Upper lobe of left lung (tissue), 6 donors: ENCODE data around the gene SYVN1. TPM values are rescaled to one million over a fixed set of nuclear protein-coding genes. Genes with fewer than 3 reads are reported as not detected.

Experiments used
- ATAC-seq, 2 donors: fragments of 200-7000 bp; cut with Tn5 transposase; one replicate each; pipeline ENCODE4 v1.9.1; 2022; ENCODE audit warnings: mild to moderate bottlenecking in 2 of 2, moderate library complexity in 2 of 2; ENCODE audit not compliant: low FRiP score in 2 of 2
- DNase-seq, 2 donors: peaks; one replicate each; pipeline ENCODE4 v3.0.0-alpha.2; 2019 to 2020
- H3K27ac ChIP-seq, 4 donors: fragments of 200-600 bp; sonication (generic); one replicate each; pipeline ENCODE4 v1.5.1; 2016 to 2019
- H3K27me3 ChIP-seq, 4 donors: fragments of 200-600 bp; sonication (generic); one replicate each; pipeline ENCODE4 v1.5.1; 2017 to 2019
- H3K36me3 ChIP-seq, 4 donors: fragments of 200-600 bp; sonication (generic); one replicate each; pipeline ENCODE4 v1.5.1; 2016 to 2019
- H3K4me1 ChIP-seq, 4 donors: fragments of 200-600 bp; sonication (generic); one replicate each; pipeline ENCODE4 v1.5.1; 2018 to 2019
- H3K4me3 ChIP-seq, 4 donors: fragments of 200-600 bp; sonication (generic); one replicate each; pipeline ENCODE4 v1.5.1; 2017 to 2019; ENCODE audit warnings: mild to moderate bottlenecking in 2 of 4, moderate library complexity in 1 of 4
- H3K9me3 ChIP-seq, 4 donors: fragments of 200-600 bp; sonication (generic); one replicate each; pipeline ENCODE4 v1.5.1; 2018 to 2019
- CTCF ChIP-seq, 6 experiments: fragments of 450-650 bp in 4 of 6; fragments of 200-600 bp in 2 of 6; sonication (generic) in 2 of 6; IDR thresholded peaks; one replicate each; pipeline ENCODE4 v1.5.1; 2016 to 2019; ENCODE audit warnings: antibody characterized with exemption in 6 of 6
- EP300 ChIP-seq, 4 donors: sonication (generic); formaldehyde crosslinking; IDR thresholded peaks; one replicate each; pipeline ENCODE4 v1.5.1; 2017; ENCODE audit warnings: antibody characterized with exemption in 4 of 4, control low read depth in 2 of 4
- POLR2A ChIP-seq, 4 donors: fragments of 450-650 bp; IDR thresholded peaks; one replicate each; pipeline ENCODE4 v1.5.1; 2016 to 2017; ENCODE audit warnings: antibody characterized with exemption in 4 of 4, mild to moderate bottlenecking in 2 of 4
- POLR2AphosphoS5 ChIP-seq, 2 donors: sonication (generic); formaldehyde crosslinking; IDR thresholded peaks; one replicate each; pipeline ENCODE4 v1.5.1; 2017; ENCODE audit warnings: antibody characterized with exemption in 2 of 2
- WGBS, 2 donors: methylation state at CpG; one replicate each; pipeline ENCODE4 v1.1.5; 2017 to 2018; 5-methylcytosine and 5-hydroxymethylcytosine counted together
- total RNA-seq, 6 donors: library from RNA; depleted of rRNA in 4 of 6; stranded (reverse); fragments of >200 nt in 4 of 6; gene quantifications; one replicate each; pipeline versions ENCODE4 v1.1.0 to v1.2.1, GENCODE V29; 2016 to 2021
- donor health status: DM: no; HTN: no; CAD: no; lungs with moderate emphysema.
- donor health status: DM: no; HTN: yes; CAD: no; lungs with severe emphysema.

SYVN1 gene
- total RNA-seq, 6 donors from 2014 or later: 31.1 to 70.6 (median 50.0) TPM

DNA sequence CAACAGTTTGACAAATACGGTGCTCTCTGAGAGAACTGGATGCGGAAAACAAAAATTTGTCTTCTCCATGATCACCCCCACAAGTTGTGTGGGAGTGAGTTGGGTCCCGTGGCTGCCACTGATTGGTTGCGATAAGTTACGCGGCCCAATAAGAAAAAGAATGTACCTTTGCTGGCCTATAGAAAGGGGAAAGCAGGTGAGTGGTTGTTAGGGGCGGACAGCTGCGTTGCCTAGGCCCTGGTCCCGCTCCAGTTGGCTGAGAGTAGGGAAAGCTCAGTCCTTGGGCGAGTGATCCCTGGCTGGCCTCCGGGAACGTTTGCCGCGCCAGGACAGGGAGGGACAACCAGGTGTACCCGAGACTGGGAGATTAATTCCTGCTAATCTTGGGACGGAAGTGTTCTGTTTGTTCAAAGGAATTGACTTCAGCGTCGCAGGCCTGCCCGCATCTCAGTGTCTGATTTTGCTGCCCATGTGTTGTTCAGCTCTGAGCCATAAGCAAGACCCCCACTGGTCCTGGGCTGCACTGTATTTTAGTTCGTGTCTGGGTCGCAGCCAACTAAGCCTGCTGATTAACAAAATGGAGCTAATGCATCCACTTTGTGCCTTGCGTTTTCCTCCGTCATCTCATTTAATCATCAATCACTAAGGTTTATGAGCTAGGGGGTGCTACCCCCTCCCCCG is 773 bp upstream of the SYVN1 start:
- H3K36me3 ChIP-seq: peaks cover 13 to 28% (median 26%) of the 10 kb centered on the region in 4 donors
- TF ChIP-seq EP300 (IDR thresholded peaks at IDR 0.05) (no peak), POLR2A (IDR thresholded peaks at IDR 0.05) (peak in 1 of 4 donors; percentile 40), POLR2AphosphoS5 (IDR thresholded peaks at IDR 0.05) (peak; percentile 61 to 66), CTCF (IDR thresholded peaks at IDR 0.05) (peak in 1 of 6 experiments; percentile 12)
- DNase-seq: peak; percentile 90 to 96
- no peaks in the 10 kb centered on the region for H3K27me3 ChIP-seq
- peaks cover 24 to 33% (median 27%) of the 10 kb centered on the region in 4 donors for H3K4me1 ChIP-seq
- H3K27ac ChIP-seq: peak overlapping the region; percentile 97 to 99 (median 98)
- ATAC-seq: peak; percentile 93
- peak overlapping the region; percentile 67 to 98 (median 88) for H3K4me3 ChIP-seq
- WGBS, 2 donors: 2 to 3% methylated on average over 20 to 24 of the region's 24 CpGs
- no peaks in the 10 kb centered on the region for H3K9me3 ChIP-seq

- Histone ChIP-seq H3K36me3 (peaks cover 23 to 42% (median 40%) of the 10 kb centered on the region in 4 donors), H3K27ac (peak overlapping the region; percentile 97 to 99 (median 98)), H3K9me3 (no peaks in the 10 kb centered on the region), H3K27me3 (no peaks in the 10 kb centered on the region), H3K4me1 (peaks cover 24 to 33% (median 27%) of the 10 kb centered on the region in 4 donors), H3K4me3 (peak overlapping the region; percentile 67 to 98 (median 88))
- TF ChIP-seq EP300 (IDR thresholded peaks at IDR 0.05) (no peak), POLR2A (IDR thresholded peaks at IDR 0.05) (no peak), CTCF (IDR thresholded peaks at IDR 0.05) (no peak), POLR2AphosphoS5 (IDR thresholded peaks at IDR 0.05) (no peak)
- ATAC-seq (peak in 1 of 2 donors; percentile 29), DNase-seq (no peak)
- WGBS, 2 donors: 2 to 3% methylated on average over 18 to 20 of the region's 20 CpGs
These were observed 595 bp downstream of the SYVN1 start for GRCh38 chr11:65133724-65134123.

DNA sequence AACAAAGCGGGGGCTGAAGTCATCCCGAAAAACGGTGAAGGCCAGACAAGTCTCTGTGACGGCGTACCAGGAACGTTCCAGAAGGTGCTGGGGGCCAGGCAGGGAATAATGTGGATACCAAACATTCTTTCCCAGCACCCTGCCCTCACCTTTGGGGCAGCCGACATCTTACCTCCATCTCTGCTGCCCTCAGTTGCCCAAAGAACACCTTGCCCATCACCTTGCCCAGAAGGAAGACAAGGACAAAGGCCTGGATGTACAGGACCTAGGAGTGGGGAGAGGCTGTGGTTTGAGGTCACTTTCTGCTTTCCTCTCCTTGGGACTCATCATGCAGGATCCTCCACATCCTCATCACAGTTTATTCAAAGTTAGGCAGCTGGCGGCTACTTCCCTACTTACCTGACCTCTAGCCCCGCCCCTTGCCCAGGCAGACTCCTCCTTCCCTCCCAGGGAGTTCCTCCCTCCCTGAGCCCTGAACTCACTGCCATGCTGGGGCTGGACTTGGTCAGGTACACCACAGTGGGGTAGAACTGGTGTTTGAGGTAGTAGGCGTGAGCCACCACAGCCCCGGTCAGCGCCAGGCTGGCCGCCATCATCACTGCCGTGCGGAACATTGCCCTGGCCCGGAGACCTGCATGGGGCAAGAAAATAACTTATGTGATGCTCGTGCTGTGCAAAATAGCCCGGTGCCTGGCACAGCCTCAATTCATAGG is 1.2 kb downstream of the SYVN1 start:
- TF ChIP-seq POLR2AphosphoS5 (IDR thresholded peaks at IDR 0.05) (no peak), CTCF (IDR thresholded peaks at IDR 0.05) (no peak), EP300 (IDR thresholded peaks at IDR 0.05) (no peak), POLR2A (IDR thresholded peaks at IDR 0.05) (no peak)
- H3K36me3 ChIP-seq: peaks cover 27 to 47% (median 46%) of the 10 kb centered on the region in 4 donors
- DNase-seq (peak; percentile 82 to 90), ATAC-seq (peak in 1 of 2 donors; percentile 17)
- peaks cover 24 to 33% (median 27%) of the 10 kb centered on the region in 4 donors for H3K4me1 ChIP-seq
- peak overlapping the region; percentile 97 to 99 (median 98) for H3K27ac ChIP-seq
- peak overlapping the region; percentile 67 to 98 (median 88) for H3K4me3 ChIP-seq
- whole genome bisulfite sequencing, 2 donors: 46% methylated on average over 18 of the region's 18 CpGs
- H3K9me3 ChIP-seq: no peaks in the 10 kb centered on the region
- H3K27me3 ChIP-seq: no peaks in the 10 kb centered on the region

- DNase-seq (no peak), ATAC-seq (no peak)
- 70 to 74% methylated on average over 6 to 10 of the region's 10 CpGs for WGBS, 2 donors
- peak overlapping the region in 3 of 4 donors; percentile 67 to 98 (median 86) for H3K4me3 ChIP-seq
- no peaks in the 10 kb centered on the region for H3K9me3 ChIP-seq
- peaks cover 24 to 33% (median 27%) of the 10 kb centered on the region in 4 donors for H3K4me1 ChIP-seq
- H3K36me3 ChIP-seq: peaks cover 32 to 55% (median 53%) of the 10 kb centered on the region in 4 donors
- TF ChIP-seq CTCF (IDR thresholded peaks at IDR 0.05) (no peak), EP300 (IDR thresholded peaks at IDR 0.05) (no peak), POLR2AphosphoS5 (IDR thresholded peaks at IDR 0.05) (no peak), POLR2A (IDR thresholded peaks at IDR 0.05) (no peak)
- peak overlapping the region in 3 of 4 donors; percentile 97 to 99 (median 98) for H3K27ac ChIP-seq
- H3K27me3 ChIP-seq: no peaks in the 10 kb centered on the region
These were observed 1.9 kb downstream of the SYVN1 start for GRCh38 chr11:65132238-65132987.
